UCSD-AML1 (cell line): ENCODE measurements around the gene ZNF77.
"Not testable (repeated sequence)": the region's sequence is repeated elsewhere in the genome, so short reads cannot be mapped to it uniquely, and the experiment has no call there.

Source experiments
- DNase-seq: peaks from one replicate; lab custom pipeline; 2025; ENCODE audit not compliant: unreplicated experiment; lab: John Stamatoyannopoulos, UW

Gene ZNF77

DNA sequence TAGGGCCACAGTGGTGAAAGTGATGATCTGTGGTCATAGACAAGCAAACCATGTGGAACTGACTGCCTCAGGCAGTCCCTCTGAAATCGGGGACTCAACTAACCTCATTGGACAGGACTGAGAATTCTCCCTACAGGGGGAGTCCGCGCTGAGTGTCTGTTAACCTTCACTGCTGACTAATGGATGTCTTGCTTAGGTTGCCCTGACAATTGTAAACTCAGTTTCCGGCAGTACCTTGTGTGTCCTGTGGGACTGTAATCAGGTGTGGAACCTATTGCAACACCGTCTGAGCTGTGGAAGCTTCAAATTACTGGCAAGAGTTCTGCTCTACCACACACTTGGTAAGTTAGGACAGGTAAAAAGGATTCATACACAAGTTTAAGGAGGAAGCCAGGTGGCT, 21.8 kb downstream of the ZNF77 start:
- DNase-seq, result no peak

- DNase-seq, result no peak
Observed at GRCh38 chr19:2917275-2918184, 27.2 kb downstream of the ZNF77 start.

DNA sequence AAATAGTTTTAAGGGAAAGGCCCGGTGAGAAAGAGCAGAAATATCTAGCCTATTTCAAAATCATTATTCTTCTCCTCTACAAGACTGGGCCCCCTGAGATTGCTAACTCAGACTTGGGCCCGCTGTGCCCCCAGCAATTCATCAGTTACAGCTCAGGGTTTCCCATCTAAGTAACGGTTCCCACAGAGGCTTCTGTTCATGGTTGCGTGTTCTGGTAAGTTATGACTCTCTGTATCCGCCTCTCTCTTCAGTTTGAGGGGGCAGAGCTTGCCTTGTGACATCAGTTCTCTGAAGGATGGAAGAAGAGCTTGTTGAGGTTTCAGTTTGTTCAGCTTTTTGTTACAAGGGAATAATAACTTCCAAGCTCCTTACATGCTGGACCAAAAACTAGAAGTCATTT, 32.5 kb downstream of the ZNF77 start:
- no peak for DNase-seq

GRCh38 chr19:2906631-2907195, 38.1 kb downstream of the ZNF77 start:
- no peak for DNase-seq

GRCh38 chr19:2905918-2906519, 38.8 kb downstream of the ZNF77 start:
- DNase-seq, result no peak

- DNase-seq, result not testable (repeated sequence)
Observed at GRCh38 chr19:2903326-2903725, 41.4 kb downstream of the ZNF77 start.

- no peak for DNase-seq
Observed at GRCh38 chr19:2902590-2903218, 42.1 kb downstream of the ZNF77 start.

DNA sequence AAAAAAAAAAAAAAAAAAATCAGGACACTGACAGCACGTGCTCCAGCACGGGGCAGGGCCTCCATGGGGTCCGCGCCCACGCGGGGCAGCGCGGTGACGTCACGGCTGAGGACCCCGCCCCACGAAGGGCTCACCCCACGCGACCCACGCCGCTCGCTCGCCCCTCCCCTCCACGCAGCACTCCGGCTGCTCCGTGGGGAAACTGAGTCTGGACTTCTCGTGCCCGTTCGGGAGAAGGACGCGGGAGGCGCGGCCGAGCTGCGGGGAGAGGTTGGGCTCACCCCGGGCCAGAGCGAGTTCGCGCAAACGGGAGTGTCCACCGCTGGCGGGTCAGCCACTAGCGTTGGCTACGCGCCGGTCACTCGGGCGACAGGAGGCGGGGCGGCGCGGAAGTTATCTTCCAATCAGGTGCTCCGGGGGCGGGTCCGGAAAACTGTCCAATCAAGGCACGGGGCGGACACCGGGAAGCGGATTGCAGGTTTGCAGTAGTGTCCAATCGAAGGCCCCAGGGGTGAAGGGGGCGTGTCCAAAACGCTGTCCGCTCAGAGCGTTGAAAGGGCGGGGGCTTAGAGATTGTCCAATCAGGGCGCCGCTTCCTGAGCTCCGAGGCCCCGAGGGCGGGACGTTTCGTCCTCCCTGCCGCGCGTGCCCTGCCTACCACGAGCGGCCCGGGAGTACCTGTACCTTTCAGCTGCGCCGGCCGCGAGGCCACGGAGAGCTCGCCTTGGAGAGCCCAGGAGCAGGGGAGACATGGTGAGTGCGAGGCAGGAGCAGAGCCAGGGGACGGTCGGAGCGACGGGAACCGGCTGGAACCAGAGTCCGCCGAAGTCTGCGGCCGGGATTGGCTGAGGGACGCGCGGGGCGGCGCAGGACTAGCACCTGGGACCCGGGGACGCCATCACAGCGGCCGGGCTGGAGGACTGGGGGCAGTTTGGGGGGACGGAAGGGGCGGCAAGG, 44.2 kb downstream of the ZNF77 start, which contains the start of gene ZNF57:
Gene ZNF57 (plus strand): TSS at position 633 of the 957 bp plus-strand sequence. CDS start 118 bp downstream, at position 751.
- DNase-seq, result peak; percentile 99

- no peak for DNase-seq
Observed at GRCh38 chr19:2896694-2897093, 48.1 kb downstream of the ZNF77 start.

- not testable (repeated sequence) for DNase-seq
Observed at GRCh38 chr19:2890531-2890930, 54.2 kb downstream of the ZNF77 start.

DNA sequence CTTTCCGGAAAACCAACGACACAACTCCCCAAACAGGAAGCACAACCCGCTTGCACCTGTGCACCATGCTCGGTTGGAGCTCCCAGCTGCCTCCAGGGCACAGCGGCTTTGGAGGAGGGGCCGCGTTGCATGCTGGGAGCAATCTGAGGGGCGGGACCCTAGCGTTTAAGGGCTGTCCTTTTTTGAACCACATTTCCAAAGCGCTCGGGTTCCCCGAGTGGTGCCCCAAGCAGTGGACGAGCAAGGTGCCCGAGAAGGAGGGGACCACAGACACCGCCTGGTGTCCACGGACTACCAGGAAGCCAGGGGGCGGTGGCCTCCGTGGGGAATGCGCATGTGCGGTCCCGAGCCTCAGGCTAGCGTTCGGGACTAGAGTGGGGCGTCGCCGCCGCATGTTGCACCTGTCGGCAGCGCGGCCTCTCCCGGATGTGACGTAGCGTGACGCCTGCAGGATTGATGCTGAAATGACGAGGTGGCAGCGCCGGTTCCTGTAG, 56.0 kb downstream of the ZNF77 start:
- peak; percentile 85 for DNase-seq

GRCh38 chr19:2887391-2887914, 57.3 kb downstream of the ZNF77 start:
- DNase-seq, result peak; percentile 56

DNA sequence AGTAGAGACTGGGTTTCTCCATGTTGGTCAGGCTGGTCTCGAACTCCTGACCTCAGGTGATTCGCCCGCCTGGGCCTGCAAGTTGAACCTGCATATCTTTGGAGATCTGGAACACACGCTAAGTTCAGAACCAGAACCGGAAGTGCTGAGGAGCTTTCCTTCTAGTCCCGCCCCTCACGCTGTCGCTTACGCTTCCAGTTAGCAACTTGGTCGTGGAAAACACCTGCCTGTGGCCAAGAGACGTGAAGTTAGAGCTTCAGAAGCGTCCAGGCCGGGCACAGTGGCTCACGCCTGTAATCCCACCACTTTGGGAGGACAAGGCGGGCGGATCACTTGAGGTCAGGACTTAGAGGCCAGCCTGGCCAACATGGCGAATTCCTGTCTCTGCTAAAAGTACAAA, 59.0 kb downstream of the ZNF77 start:
- DNase-seq, result no peak

DNA sequence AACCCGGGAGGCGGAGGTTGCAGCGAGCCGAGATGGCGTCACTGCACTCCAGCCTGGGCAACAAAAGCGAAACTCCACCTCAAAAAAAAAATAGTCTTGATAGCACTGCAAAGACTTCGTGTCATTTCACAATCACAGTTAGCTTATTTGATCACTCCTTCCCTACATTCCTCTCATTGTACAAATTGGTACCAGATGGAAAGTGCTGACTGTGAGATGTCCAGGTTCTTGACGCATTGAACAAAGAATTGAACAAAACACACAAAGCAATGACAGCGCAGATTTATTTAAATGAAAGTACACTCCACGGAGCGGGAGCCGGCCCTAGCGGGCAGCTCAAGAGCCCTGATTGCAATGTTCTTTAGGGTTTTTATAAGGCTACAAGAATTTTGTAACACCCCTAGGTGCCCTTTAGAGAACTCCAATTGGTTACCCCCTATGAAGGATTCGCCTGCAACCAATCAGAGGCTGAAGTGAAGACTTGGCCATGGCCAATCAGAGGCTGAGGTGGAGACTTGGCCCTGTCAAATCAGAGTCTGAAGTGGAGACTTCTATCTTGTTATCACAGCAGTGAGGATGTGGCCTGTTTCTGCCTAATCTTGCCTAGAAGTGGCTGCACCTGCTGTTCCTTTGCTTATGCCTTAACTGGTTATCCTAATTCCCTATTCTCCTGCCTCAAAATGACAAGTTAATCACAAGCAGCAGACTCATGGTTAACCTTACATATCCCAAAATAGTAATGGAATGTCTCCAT, 60.9 kb downstream of the ZNF77 start:
- DNase-seq, result no peak
